ENCODE results near the gene CIDEC.

- no peak for TF ChIP-seq CTCF (conservative IDR thresholded peaks at IDR 0.05; ENCODE audit: low read depth in 2 of 2)
- no peak for TF ChIP-seq POLR2AphosphoS5 (IDR thresholded peaks at IDR 0.05; ENCODE audit: low read depth)
- no peak for TF ChIP-seq EZH2 (IDR thresholded peaks at IDR 0.05; ENCODE audit: low read depth, unreplicated experiment)
- no peak for TF ChIP-seq ZNF331 (CRISPR knock-in tag; IDR thresholded peaks at IDR 0.05; ENCODE audit: low read depth)
- TF ChIP-seq REST (IDR thresholded peaks at IDR 0.05; ENCODE audit: unreplicated experiment) = no peak
- TF ChIP-seq CREB1 (CRISPR knock-in tag; IDR thresholded peaks at IDR 0.05; ENCODE audit: low read depth) = no peak
- no peak for TF ChIP-seq ZNF114 (CRISPR knock-in tag; IDR thresholded peaks at IDR 0.05)
These were observed 62.6 kb downstream of the CIDEC start for GRCh38 chr3:9817436-9817835.

Data from GM23338 (cell line).